PC-3 (cell line): ENCODE results near the gene NINL.
"Not testable (repeated sequence)": the region's sequence is repeated elsewhere in the genome, so short reads cannot be mapped to it uniquely, and the experiment has no call there.

ENCODE experiments used
- EZH2 ChIP-seq: fragments of 300-600 bp; sonication (generic); IDR thresholded peaks from one replicate; pipeline ENCODE4 v1.6.1; 2017; ENCODE audit warnings: antibody characterized with exemption, mild to moderate bottlenecking, low read length; ENCODE audit not compliant: unreplicated experiment
- EZH2phosphoT487 ChIP-seq: fragments of 300-600 bp; sonication (generic); IDR thresholded peaks from 2 replicates; pipeline ENCODE4 v1.6.1; 2018; ENCODE audit warnings: mild to moderate bottlenecking, antibody characterized with exemption, low read length, borderline replicate concordance
- TF ChIP-seq, protein P1 (sequence below): fragments of 300-600 bp; sonication (generic); conservative IDR thresholded peaks from 2 replicates; pipeline ENCODE4 v1.5.1; 2017; ENCODE audit warnings: antibody characterized with exemption, low read depth, mild to moderate bottlenecking, low read length

GRCh38 chr20:25590778-25591177 lies 5.4 kb upstream of the NINL start:
- TF ChIP-seq, protein P1, sequence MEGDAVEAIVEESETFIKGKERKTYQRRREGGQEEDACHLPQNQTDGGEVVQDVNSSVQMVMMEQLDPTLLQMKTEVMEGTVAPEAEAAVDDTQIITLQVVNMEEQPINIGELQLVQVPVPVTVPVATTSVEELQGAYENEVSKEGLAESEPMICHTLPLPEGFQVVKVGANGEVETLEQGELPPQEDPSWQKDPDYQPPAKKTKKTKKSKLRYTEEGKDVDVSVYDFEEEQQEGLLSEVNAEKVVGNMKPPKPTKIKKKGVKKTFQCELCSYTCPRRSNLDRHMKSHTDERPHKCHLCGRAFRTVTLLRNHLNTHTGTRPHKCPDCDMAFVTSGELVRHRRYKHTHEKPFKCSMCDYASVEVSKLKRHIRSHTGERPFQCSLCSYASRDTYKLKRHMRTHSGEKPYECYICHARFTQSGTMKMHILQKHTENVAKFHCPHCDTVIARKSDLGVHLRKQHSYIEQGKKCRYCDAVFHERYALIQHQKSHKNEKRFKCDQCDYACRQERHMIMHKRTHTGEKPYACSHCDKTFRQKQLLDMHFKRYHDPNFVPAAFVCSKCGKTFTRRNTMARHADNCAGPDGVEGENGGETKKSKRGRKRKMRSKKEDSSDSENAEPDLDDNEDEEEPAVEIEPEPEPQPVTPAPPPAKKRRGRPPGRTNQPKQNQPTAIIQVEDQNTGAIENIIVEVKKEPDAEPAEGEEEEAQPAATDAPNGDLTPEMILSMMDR, result not testable (repeated sequence)
- TF ChIP-seq EZH2phosphoT487, EZH2: not testable (repeated sequence)
